GM21515 (cell line): ENCODE data around the gene S100A9.
"Not testable (repeated sequence)": the region's sequence is repeated elsewhere in the genome, so short reads cannot be mapped to it uniquely, and the experiment has no call there.

Source experiments
- ATAC-seq: cut with Tn5 transposase; IDR thresholded peaks from one replicate; pipeline ENCODE4 v1.9.1; 2021; ENCODE audit not compliant: unreplicated experiment

The S100A9 gene

DNA sequence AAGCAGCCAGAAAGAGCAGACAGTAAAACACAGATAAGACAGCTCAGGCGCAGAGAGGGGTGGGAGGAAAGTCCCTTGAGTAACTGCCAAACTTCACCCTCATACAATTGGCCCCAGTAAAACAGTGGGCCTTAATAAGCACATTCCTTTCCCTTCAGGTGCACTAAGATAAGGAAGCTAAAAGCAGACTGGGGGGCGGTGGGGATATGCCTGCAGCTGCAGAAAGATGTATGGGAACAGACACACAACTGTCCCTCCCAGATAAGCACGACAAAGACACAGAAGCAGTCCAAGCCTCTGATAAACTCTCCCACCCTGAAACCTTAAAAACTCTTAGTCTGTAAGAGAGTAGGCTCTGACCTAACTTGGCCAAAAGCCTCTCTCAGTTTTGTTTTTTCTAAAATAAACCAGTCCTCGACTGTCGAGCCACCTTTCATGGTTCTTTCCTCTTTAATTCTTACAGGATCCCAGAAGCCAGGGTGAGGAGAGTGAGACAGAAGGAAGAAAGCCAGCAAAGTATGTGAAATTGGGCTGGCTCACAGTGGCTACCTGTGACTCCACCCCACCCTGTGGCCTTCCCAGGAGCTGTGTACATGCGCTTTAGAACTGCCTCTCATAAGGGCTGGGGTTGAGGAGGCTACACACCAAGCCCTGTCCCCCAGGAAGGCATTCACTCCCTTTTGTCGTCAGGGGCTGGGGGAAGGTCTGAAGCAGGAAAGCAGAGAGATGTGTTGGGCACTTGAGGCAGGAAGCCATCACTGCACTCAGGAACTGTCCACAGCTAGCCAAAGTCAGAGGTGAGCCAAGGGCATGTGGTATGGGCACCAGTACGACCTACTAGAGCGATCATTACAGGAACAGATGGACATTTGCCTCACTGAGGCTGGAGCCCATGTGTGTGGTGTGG lies 13.6 kb upstream of the S100A9 start:
- no peak for ATAC-seq

DNA sequence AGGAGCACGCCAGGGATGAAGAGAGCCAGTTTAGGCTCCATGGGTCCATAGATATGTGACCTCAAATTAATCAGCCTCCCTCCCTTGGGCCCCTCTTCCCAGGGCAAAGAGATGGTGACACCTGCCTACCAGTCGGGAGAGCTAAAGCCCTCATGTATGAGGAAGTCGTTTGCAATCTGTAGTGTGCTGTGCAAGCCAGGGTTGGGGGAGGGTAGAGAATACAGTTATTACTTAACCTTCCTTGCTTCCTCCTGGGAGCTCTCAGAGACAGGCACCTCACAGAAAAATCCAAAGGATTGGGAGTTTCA lies 13.0 kb upstream of the S100A9 start:
- ATAC-seq: no peak

DNA sequence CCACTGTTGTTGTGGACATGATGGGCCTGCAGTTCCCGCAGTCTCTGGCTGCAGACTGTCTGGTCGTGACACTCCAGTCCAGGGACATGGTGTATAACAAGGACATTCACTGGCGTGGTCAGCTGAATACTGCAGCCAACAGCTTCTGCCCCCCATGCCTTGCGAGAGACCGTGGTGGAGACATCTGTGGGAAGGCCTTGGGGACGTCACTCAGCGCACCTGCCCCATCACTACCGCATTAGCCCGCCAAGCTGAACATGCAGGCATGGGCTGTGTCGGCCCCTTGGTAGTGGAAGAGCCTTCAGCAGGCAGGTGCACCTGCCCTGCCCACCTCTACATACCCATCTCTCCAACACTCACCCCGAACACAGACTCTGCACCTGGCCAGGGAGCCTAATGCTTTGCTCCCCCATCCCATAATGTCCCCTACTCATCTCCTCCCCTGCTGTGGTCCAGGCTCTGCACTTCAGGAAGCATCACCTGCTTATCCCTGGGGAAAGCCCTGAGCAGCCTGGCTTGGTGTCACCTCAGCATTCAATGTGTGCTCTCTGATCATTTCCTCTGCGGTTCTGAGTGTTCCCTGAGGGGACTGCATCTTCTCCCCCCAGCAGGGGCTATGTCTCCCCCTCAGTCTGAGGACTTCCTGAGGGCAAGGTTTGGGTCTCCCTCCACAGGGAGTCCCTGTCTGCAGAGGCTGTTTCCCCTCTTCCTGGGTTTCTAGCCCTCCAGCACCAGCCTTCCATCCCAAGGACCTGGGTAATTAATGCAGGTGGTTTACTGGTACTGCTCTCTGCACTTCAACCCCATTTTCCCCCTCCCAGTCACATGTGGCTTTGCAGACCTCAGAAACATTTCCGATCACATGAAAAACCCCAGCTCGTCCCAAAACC lies 12.2 kb upstream of the S100A9 start:
- no peak for ATAC-seq

GRCh38 chr1:153346077-153346723 lies 11.5 kb upstream of the S100A9 start:
- no peak for ATAC-seq

DNA sequence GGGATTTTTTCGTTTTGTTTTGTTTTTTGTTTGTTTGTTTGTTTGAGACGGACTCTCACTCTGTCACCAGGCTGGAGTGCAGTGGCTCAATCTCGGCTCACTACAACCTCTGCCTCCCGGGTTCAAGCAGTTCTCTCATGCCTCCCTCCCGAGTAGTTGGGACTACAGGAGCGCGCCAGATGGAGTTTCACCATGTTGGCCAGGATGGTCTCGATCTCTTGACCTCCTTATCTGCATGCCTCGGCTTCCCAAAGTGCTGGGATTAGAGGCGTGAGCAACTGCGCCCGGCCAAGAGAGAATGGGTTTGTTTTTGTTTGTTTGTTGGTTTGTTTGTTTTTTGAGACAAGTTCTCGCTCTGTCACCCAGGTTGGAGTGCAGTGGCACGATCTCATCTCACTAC lies 10.6 kb upstream of the S100A9 start:
- not testable (repeated sequence) for ATAC-seq

DNA sequence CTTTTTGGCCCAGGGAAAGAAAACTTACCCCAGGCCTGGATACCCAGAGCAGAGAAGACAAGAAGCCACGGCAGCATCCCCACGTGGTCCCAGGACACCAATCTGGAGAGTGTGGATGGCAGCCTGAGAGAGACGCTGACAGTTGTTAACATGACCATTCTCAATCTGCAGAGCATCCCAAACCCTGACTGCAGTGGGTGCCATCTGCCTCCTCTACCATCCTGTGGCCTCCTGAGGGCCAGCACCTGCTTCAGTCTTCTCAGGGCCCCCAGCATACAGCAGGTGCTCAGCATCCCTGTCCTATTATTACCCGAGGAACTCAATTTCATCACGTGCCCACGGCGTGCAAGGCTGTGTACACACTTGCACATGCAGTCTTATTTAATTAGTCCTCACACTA lies 9.8 kb upstream of the S100A9 start:
- no peak for ATAC-seq

DNA sequence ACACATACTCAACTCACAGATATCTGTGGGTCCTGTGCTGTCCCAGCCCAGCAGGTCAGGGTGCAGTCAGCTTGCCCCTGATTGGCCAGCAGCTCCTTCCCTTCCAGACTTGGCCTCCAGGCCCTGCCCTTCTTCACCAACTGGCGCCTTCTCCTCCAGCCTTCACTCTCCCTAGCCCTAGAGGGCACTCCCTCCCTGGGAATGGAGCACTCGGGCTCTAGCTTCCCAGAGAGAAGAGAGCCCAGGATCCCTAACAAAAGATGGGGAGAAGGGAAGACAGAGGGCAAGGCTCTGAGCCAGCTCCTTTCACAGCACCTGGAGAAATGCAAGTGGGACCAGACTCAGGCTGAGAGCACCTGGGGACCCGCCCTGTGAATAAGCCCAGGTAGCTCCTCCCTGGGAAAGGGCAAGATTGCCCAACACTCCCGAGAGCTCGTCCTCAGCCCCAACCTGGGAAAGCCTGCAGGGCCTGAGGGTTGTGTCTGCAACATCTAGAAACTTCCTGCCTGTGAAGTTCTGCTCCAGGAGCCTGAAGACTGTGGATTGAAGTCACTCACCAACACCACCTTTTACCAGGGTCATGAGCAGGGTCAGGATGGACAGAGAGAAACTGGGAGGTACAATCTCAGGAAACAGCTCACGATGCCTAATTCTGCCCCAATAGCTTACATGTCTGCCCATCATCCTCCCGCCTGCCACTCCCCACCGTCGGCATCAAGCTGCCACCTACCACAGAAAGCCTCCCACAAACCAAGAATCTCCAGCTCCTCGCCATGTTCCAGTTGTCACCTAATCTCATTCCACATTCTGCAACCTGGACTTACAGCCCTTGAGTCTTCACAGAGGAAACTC lies 8.9 kb upstream of the S100A9 start, which contains the start of gene PGLYRP4:
PGLYRP4 (minus strand) TSS at position 331 of the 852 bp plus-strand sequence. CDS start 909 bp downstream, outside the sequence.
- ATAC-seq: no peak

- no peak for ATAC-seq
These were observed 8.0 kb upstream of the S100A9 start for GRCh38 chr1:153349363-153350320.

GRCh38 chr1:153350321-153350957 lies 7.2 kb upstream of the S100A9 start:
- no peak for ATAC-seq

DNA sequence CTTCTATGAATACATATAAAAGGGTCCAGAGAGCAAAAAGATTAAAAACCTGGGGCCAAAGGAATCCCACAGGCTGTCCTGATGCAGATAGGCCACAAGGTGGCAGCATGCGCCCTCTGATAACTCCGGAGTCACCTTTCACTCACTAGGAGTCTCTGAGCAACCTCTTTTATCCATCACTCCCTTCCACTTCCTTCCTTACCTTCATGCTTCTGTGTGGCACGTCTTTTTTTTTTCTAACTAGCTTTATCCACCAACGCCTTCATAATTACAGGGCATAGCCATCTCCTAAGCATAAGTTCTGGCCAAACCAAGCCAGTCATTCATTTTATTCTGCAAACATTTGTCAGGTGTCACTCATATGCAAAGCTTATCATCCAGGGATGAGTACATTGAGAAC lies 5.1 kb upstream of the S100A9 start:
- ATAC-seq: no peak

- no peak for ATAC-seq
These were observed 4.3 kb upstream of the S100A9 start for GRCh38 chr1:153353226-153353947.

DNA sequence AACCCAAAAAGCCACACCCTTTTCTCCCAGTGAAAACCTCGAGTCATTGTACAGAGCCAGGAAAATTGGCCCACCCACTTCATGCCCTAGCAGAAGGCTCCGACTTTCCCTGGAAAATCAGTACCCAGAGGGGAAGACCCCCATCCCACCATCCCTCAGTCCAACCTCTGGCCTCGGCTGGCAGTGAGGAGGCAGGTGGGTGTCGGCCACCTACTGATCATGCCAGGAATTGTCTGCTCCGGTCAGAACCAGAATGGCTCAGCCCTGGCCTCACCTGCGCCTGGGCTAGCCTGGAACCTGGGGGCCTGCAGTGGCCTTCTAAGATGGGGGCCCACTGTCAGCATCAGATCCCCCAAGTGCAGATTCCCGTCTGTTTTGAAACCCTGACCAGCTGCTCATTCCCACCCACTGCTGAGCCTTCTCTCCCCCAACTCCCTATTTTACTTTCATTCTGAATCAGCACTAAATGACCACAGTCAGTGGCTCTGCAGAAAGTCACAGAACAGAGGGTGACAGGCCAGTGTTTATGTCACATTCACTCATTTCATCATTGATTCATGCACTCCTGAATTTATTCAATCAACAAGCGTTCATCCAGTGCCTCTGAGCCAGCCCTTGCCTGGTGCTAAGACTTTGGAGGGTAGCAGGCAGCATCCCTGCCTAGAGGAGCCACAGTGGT lies 3.0 kb upstream of the S100A9 start:
- no peak for ATAC-seq

DNA sequence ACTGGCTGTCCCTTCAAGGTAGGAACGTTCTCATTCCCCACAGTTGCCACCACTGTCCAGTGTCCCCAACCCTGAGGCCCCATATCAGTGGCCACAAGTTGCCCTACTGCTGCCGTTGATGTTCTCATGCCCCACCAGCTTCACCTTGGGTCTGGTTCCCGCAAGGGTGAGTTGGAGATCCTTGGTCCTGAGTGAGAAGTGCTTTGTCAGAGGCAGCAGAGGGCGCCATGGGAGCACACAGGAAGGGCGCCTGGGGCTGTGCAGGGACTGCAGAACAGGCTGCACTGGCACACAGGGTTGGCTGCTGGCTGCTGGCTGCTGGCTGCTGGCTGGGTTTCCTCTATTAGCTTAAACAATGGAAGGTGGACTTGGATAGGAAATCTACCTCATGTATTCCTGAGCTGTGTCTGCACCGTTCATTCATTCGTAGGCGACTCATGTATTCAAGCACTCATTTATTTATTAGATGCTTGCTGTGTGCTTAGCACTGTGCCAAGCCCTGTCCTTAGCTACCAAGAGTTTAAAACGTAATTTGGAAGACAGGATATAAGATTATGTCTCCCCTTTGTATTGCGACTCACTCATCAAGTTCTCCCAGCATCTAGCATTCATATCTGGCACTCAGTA lies 2.1 kb upstream of the S100A9 start:
- no peak for ATAC-seq

GRCh38 chr1:153356392-153357075 lies 1.1 kb upstream of the S100A9 start:
- ATAC-seq: no peak

- no peak for ATAC-seq
These were observed 390 bp upstream of the S100A9 start for GRCh38 chr1:153357076-153357852.

GRCh38 chr1:153358691-153358975 lies 979 bp downstream of the S100A9 start:
- no peak for ATAC-seq
